Right lobe of liver (tissue), 6 donors: ENCODE data around the gene CRYGN. TPM values are rescaled to one million over a fixed set of nuclear protein-coding genes. Genes with fewer than 3 reads are reported as not detected.

Experiments used
- ATAC-seq, 4 donors: fragments of 200-7000 bp; cut with Tn5 transposase; one replicate each; pipeline ENCODE4 v1.9.1; 2020; ENCODE audit warnings: mild to moderate bottlenecking in 4 of 4, moderate library complexity in 4 of 4
- DNase-seq, 3 donors: peaks; one replicate each; pipeline ENCODE4 v3.0.0-alpha.2; 2020
- H3K27ac ChIP-seq, 3 donors: fragments of 200-600 bp; one replicate each; pipeline ENCODE4 v1.8.0; 2022
- H3K27me3 ChIP-seq, 2 donors: fragments of 200-600 bp; one replicate each; pipeline ENCODE4 v1.8.0; 2022
- H3K36me3 ChIP-seq, 4 donors: fragments of 200-600 bp; sonication (generic) in 1 of 4; one replicate each; pipeline versions ENCODE4 v1.5.1 to v1.8.0; 2017 to 2022; ENCODE audit warnings: control low read depth in 1 of 4
- H3K4me1 ChIP-seq, 4 donors: fragments of 200-600 bp; sonication (generic) in 1 of 4; one replicate each; pipeline versions ENCODE4 v1.5.1 to v1.8.0; 2017 to 2022; ENCODE audit warnings: control low read depth in 1 of 4
- H3K4me3 ChIP-seq, 3 donors: fragments of 200-600 bp; one replicate each; pipeline ENCODE4 v1.8.0; 2022
- H3K9me3 ChIP-seq, 4 donors: fragments of 200-600 bp; sonication (generic) in 1 of 4; one replicate each; pipeline versions ENCODE4 v1.5.1 to v1.8.0; 2017 to 2022; ENCODE audit warnings: control low read depth in 1 of 4
- CTCF ChIP-seq, 4 donors: fragments of 200-600 bp in 3 of 4; fragments of 450-650 bp in 1 of 4; IDR thresholded peaks; one replicate each; pipeline versions ENCODE4 v1.5.1 to v1.8.0; 2016 to 2022; ENCODE audit warnings: antibody characterized with exemption in 4 of 4, mild to moderate bottlenecking in 2 of 4
- POLR2A ChIP-seq: fragments of 450-650 bp; IDR thresholded peaks from one replicate; pipeline ENCODE4 v1.6.1; 2017; ENCODE audit warnings: antibody characterized with exemption, mild to moderate bottlenecking
- WGBS: methylation state at CpG from one replicate; pipeline ENCODE4 v1.1.6; 2018; ENCODE audit warnings: low coverage, low lambda C conversion rate; ENCODE audit not compliant: insufficient coverage; ENCODE audit errors: missing lambda C conversion rate; 5-methylcytosine and 5-hydroxymethylcytosine counted together
- intact Hi-C, 2 donors: fragments of 100-400 bp; cut with DNase I; formaldehyde crosslinking; loops; one replicate each; pipeline versions ENCODE4 v1.11.2 to v1.14.1; 2022
- long read RNA-seq: library from polyadenylated mRNA; unstranded; transcript quantifications from one replicate; pipeline ENCODE4 v2.0.0, GENCODE V29; 2019
- total RNA-seq, 6 experiments: library from RNA; depleted of rRNA in 2 of 6; stranded (reverse); fragments of >200 nt in 2 of 6; fragmentation: NEBNext Ultra II Directional in 3 of 6; extraction: Animal tissue kit (Norgen Biotek cat#: 25700) in 3 of 6; gene quantifications; one replicate each; pipeline versions ENCODE4 v1.1.0 to v1.2.4, GENCODE V29; 2016 to 2023
- donor health status: DM: no; HTN: yes; CAD: no.
- donor health status: DM: no; HTN: no; CAD: no.
- donor health status: DM: no; HTN: no; CAD: no.
- donor health status: DM: no; HTN: yes; CAD: no.
- donor health status: DM: no; HTN: yes; CAD: no.

CRYGN gene, protein sequence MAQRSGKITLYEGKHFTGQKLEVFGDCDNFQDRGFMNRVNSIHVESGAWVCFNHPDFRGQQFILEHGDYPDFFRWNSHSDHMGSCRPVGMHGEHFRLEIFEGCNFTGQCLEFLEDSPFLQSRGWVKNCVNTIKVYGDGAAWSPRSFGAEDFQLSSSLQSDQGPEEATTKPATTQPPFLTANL
- not detected for total RNA-seq
- long read RNA-seq: 0 reads

DNA sequence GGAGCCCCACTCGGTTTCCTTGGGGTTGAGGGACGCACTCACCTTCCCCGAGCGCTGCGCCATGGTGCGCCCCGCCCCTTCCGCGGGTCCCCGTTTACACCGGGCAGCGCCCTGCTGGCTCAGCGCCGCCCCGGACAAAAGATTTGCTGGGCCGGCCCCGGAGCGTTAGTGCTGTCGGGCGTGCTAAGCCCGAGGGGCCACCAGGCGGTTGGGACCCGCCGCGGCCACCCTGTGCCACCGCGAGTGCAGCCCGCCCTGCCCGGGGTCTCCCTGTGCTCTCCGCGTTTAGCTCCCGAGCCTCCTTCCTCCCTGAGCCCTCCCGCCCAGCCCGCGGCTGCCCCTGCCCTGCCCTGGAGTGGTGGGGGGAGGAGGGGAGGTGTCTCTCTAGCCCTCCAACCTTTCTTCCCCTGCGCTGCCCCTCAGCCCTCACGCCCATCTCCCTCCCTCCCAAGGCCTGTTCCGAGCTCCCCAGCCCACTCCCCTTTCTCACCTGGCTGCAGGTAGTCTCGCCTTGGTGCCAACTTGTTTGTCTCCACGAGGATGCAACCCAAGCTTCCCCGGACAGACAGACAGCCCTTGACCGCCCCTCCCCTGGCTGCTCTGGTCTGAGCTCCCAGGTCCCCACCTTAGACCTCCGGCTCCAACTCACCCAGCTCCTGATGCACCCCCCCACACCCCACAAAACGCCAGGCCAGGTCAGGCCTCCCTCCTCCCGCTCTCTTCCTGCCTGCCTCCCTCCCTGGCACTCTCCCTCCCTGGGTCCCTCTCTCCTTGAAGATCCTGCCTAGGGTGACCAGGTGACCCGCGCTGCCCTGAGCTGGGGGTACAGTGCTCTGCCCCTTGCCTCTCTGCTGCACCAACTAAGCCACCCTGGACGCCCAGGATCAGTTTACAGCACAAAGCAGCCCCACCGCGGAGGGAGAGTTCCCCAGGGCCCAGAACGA is at the start of gene CRYGN:
Gene CRYGN (minus strand): TSS at position 287 of the 944 bp plus-strand sequence. CDS start 224 bp downstream, at position 63.
- H3K27me3 ChIP-seq: no peaks in the 10 kb centered on the region
- H3K27ac ChIP-seq: no peak within 1 kb of the TSS
- H3K4me1 ChIP-seq: peaks cover 0 to 4% (median 0%) of the 10 kb centered on the region in 4 donors
- H3K4me3 ChIP-seq: no peak within 1 kb of the TSS
- ATAC-seq (peak in 1 of 4 donors; percentile 12), DNase-seq (no peak)
- TF ChIP-seq POLR2A (no peak), CTCF (IDR thresholded peaks at IDR 0.05) (no peak)
- intact Hi-C loops: no loop called here
- H3K9me3 ChIP-seq: no peaks in the 10 kb centered on the region
- WGBS: 37% methylated on average over 12 of the region's 51 CpGs
- no peaks in the 10 kb centered on the region for H3K36me3 ChIP-seq

DNA sequence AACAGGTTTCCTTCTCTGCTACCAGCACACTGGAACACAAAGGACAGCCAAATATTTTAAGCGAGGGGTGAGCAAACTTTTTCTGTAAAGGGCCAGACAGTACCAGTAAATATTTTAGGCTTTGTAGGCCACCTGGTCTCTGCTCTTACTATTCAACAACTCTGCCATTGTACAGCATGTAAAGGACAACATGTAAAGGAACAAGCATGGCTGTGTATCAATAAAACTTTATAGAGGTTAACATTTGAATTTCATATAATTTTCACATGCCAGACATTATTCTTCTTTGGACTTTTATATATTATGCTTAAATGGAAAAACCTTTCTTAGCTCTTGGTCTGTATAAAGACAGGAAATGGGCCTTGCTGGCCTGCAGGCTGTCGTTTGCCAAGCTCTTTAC is 49.6 kb upstream of the CRYGN start:
- Histone ChIP-seq H3K27me3 (no peaks in the 10 kb centered on the region), H3K9me3 (no peaks in the 10 kb centered on the region), H3K27ac (no peak overlapping the region), H3K4me3 (no peak overlapping the region), H3K36me3 (peaks cover 0 to 34% (median 10%) of the 10 kb centered on the region in 4 donors), H3K4me1 (peaks cover 0 to 27% (median 8%) of the 10 kb centered on the region in 4 donors)
- intact Hi-C loops: no loop called here
- DNase-seq: no peak
- TF ChIP-seq POLR2A: no peak
- no peak for TF ChIP-seq CTCF (IDR thresholded peaks at IDR 0.05)
- no peak for ATAC-seq
- 78% methylated on average over 2 of the region's 2 CpGs for WGBS

GRCh38 chr7:151488096-151488495 is 48.2 kb upstream of the CRYGN start:
- no peaks in the 10 kb centered on the region for H3K27me3 ChIP-seq
- DNase-seq (no peak), ATAC-seq (no peak)
- TF ChIP-seq POLR2A: no peak
- no peak for TF ChIP-seq CTCF (IDR thresholded peaks at IDR 0.05)
- H3K9me3 ChIP-seq: no peaks in the 10 kb centered on the region
- intact Hi-C loops: no loop called here
- peaks cover 0 to 47% (median 10%) of the 10 kb centered on the region in 4 donors for H3K36me3 ChIP-seq
- H3K4me3 ChIP-seq: no peak overlapping the region
- H3K4me1 ChIP-seq: peaks cover 0 to 13% (median under 1%) of the 10 kb centered on the region in 4 donors
- no peak overlapping the region for H3K27ac ChIP-seq

- no peak for DNase-seq
- TF ChIP-seq CTCF (IDR thresholded peaks at IDR 0.05) (no peak), POLR2A (no peak)
- Histone ChIP-seq H3K4me1 (peaks cover 0 to 11% (median 0%) of the 10 kb centered on the region in 4 donors), H3K27me3 (no peaks in the 10 kb centered on the region), H3K27ac (no peak overlapping the region), H3K4me3 (no peak overlapping the region), H3K36me3 (peaks cover 0 to 52% (median 12%) of the 10 kb centered on the region in 4 donors), H3K9me3 (no peaks in the 10 kb centered on the region)
- ATAC-seq: no peak
- intact Hi-C loops: no loop called here
- WGBS: 94% methylated on average over 2 of the region's 2 CpGs
These were observed 47.3 kb upstream of the CRYGN start for GRCh38 chr7:151487228-151487627.
